Measurements from ENCODE around the gene CYP2W1. TPM values are rescaled to one million over a fixed set of nuclear protein-coding genes. Genes with fewer than 3 reads are reported as not detected.
A peak's percentile ranks its signal among the peaks of the same experiment; 100 is the strongest.

The CYP2W1 gene
- total RNA-seq, 1 donor from 2014 or later = 0.36 TPM

- ATAC-seq = no peak
These were observed 1.6 kb downstream of the CYP2W1 start for GRCh38 chr7:984361-985126.

- ATAC-seq = no peak
These were observed 2.1 kb downstream of the CYP2W1 start for GRCh38 chr7:985127-985416.

- no peak for ATAC-seq
These were observed 3.1 kb downstream of the CYP2W1 start for GRCh38 chr7:985915-986741.

DNA sequence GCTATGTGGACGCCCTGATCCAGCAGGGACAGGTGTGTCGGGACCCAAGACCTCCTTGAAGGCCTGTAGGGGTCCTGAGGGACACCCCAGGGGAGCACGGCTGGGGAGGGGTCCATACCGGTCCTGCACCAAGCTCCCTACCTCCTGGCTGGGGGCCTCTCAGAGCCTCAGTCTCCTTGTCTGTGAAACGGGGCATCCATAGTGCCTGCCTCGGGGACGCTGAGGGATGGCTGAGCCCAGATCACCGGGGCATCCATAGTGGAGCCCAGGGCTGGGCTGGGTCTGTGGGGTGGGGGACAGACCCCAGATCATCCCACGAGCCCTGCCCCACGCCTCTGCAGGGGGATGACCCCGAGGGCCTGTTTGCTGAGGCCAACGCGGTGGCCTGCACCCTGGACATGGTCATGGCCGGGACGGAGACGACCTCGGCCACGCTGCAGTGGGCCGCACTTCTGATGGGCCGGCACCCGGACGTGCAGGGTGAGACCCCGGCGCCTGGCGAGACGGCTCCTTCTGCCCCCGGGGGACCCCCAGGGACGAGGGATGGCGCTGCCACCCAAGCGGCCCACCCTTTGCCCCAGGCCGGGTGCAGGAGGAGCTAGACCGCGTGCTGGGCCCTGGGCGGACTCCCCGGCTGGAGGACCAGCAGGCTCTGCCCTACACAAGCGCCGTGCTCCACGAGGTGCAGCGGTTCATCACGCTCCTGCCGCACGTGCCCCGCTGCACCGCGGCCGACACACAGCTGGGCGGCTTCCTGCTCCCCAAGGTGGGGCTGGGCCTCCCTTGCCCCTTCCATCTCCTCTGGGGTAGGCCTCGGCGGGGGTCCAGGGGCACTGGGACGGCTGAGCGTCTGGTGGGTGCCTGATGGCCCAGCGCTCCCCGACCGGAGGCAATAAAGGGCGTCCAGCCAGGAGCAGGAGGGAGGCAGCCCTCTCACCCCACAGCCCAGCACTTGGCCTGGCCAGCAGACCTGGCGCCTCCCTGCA is 4.1 kb downstream of the CYP2W1 start:
- ATAC-seq = no peak

DNA sequence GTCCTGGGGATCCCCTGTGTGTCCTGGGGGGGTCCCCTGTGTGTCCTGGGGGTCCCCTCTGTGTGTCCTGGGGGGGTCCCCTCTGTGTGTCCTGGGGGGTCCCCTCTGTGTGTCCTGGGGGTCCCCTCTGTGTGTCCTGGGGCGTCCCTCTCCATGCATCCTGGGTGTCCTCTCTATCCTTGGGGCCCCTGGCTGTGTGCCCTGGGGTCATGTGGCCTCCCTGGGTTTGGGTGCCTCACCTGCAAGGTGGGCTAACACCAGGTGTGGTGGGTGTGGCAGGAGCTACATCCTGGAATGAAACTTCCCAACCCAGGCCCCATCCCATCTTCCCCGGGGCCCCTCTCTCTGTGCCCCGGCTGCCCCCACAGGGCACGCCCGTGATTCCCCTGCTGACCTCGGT is 4.9 kb downstream of the CYP2W1 start:
- no peak for ATAC-seq

GRCh38 chr7:988426-988911 is 5.5 kb downstream of the CYP2W1 start:
- ATAC-seq = no peak

GRCh38 chr7:988963-989529 is 6.1 kb downstream of the CYP2W1 start:
- no peak for ATAC-seq

GRCh38 chr7:990352-990932 is 7.5 kb downstream of the CYP2W1 start:
- no peak for ATAC-seq

GRCh38 chr7:990933-991728 is 8.2 kb downstream of the CYP2W1 start:
- no peak for ATAC-seq

DNA sequence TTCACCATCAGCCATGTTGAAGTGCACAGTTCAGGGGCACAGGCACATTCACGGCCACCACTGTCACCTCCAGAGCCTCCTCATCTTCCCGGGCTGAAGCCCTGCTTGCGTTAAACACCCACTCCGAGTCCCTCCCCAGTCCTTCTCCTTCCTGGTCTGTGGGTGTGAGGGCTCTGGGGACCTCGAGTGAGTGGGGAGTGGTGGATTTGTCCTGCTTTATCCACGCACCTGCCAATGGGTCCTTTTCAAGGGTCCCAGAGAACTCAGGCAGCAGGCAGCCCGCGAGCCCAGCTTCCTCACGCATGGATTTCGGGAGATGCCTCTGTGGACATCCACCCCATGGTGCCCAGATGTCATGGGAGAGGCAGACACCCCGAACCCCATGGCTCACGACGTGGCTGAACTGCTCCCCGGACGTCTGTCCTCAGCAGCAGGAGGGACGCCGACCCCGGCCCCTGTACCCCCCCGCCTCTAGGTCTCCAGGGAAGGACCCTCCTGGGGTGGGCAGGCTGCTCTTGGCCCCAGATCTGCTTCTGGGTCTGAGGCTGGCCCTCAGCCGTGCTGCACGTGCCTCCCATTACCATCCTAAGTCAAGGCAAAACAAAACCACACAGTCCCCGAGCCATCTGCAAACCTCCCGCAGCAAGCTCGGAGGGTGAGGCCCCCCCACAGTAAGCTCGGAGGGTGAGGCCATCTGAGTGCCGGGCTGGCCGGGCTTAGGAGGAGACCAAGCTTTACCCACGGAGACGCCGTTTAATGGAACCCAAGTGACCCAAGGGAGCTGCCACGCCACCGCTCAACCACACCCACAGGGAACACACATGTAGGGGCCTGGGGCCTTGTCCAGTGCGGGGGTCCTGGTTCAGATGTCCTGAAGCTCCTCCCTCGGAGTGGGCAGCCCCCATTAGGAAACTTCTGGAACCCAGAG is 9.0 kb downstream of the CYP2W1 start:
- no peak for ATAC-seq

- peak; percentile 96 for ATAC-seq
These were observed 10.0 kb downstream of the CYP2W1 start for GRCh38 chr7:992709-993607.

DNA sequence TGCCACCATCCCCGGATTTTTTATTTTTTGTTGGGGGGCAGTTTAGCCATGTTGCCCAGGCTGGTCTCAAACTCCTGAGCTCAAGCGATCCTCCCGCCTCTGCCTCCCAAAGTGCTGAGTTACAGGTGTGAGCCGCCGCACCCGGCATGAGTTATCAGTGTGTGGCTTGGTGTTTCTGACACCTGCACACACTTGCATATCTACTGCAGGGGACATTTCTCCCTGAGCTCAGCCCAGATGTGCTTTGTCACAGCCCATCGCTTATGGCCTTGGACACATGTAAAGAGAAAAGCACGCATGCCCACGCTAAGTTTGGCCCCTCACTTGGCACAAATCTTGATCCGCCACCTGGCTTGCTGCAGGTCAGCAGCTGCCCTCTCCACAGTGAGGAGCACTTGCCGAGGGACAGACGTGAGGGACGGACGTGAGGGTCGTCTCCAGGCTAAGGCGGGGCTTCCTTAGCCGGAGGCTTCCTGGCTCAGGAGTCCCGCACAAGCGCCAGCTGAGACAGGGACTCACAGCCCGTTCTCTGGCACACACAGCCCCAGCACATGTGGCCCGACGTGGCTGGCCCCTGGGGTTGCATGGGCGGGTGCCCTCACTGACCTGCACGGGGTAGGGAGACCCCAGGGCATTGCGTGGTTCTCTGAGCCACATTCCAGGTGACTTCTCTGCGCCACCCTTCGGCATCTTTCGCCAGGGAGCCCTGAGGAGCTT is 11.8 kb downstream of the CYP2W1 start:
- no peak for ATAC-seq

GRCh38 chr7:995571-995970 is 12.6 kb downstream of the CYP2W1 start:
- no peak for ATAC-seq

DNA sequence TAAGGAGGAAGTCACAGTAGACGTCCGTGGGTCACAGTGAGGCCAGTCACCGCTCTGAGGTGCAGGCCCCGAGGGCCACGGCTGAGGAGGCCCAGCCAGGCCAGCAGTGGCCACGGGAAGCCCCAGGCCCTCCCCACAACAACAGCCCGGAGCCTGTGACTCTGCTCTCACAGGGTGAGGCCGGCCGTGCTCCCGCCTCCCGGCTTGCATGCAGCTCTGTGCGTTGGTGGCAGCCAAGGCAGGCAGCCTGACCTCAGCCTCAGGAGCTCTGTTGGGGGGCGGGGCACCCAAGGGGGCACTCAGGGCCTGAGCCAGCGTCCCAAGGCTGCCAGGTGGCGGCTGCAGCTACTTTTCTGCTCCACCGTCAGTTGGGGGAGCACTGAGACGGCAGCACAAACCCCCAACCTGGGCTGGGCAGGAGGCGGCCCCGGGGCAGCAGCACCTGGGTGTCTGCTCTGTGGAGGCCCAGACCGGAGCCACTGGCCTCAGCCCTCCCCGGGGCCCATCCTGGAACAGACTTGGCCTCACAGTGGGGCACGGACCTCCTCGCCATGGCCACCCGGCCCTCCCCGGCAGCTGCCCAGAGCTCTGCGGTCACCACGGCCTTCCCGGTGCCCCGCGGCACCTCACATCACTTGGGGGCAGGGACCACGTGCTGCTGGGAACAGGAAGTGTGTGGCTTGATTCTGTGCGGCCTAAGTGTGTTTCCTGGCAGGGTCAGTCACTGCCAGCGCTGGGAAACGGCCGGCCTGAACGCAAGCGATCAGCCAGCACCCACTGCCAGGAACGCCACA is 13.3 kb downstream of the CYP2W1 start:
- no peak for ATAC-seq

DNA sequence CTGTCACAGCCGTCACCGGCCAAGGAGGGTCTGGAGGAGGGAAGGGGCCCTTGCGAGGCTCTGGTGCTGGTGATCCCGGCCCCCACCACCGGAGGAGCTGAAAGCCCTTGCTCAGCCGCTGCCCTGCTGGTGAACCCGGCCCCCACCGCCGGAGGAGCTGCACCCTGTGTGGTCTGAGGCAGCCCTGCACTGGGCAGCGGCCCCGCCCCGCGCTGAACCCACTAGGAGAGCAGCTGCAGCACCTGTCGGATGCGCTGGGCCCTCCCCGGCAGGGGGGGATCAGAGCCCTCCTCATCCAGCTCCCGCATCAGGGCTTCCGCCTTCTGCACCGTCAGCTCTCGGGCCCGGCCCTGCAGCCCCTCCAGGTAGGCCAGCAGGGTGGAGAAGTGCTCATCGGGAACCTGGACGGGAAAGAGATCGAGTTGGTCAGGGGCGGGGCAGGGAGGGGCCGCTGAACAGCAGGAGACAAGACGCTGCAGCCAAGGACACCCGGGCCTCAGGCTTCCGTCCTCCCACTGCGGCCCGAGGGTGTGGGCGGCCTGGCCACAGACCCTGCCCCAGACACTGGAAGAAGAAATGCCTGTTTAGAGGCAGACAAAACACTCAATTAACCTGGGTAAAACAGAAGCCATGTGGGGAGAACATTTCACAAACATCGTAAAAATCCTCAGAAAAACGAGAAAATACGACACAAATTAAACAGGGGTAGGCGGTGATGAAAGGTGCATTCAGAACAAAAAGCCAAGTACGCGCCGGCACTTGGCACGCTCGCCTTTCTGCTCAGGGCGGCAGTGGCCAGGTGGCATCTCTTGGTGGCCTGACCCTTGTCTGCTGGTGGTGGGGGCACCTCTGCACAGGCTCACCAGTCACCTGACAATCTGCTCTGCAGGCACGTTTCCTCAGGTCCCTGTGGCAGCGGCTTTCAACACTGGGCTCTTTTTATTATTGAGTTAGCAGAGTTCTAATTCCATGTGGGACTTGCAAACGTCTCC is 14.7 kb downstream of the CYP2W1 start:
- no peak for ATAC-seq
